ENCODE data around the gene BRPF3. TPM values are rescaled to one million over a fixed set of nuclear protein-coding genes. Genes with fewer than 3 reads are reported as not detected.

BRPF3 gene
- total and polyA plus RNA-seq, 2 of the 13 experiments (the other 11 are each of a cell fraction or from before 2014, with no cell fraction given): 12.3 to 22.9 TPM

DNA sequence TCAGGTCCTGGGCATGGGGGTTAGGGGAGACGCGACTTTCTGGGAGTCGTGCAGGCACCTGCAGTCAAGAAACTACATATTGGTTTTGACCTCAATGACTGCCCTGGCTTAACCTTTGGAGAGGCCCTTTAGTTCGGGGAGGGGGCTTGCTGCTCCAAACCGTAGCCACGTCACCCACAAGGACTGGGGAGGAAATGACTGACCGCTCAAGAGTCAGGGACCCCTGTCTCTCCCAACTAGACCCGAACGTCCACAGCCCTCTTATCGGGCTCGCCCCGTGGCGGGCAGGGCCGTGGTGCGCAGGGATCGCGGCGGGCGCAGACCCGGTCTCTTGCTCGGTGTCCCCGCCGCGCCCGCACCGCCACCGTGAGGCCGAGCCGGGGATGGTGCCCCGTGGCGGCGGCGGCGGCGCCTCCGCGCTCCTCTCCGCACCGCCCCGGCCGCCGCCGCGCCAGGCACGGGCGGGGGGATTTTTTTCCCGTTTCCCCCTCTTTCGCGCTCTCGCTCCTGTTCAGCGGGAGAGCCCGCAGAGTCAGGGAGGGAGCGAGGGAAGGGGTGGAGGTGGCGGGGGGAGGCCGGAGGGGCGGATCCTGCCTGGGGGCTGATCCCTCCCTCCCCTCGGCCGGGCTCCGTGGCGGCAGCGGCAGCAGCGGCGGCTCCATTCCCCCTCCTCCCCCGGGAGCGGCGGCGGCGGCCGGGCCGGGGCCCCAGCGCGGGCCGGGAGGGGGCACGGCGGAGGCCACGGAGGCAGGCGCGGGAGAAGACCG is at the start of gene BRPF3 (continued):
- TF ChIP-seq HDAC1 (CRISPR knock-in tag; IDR thresholded peaks at IDR 0.05) (peak; percentile 47; the same call in 1 of the 2 replicates), LCORL (IDR thresholded peaks at IDR 0.05) (no peak), LCORL (CRISPR knock-in tag; IDR thresholded peaks at IDR 0.05) (peak; percentile 63; the same call in 1 of the 2 replicates), HINFP (CRISPR knock-in tag; IDR thresholded peaks at IDR 0.05; ENCODE audit: low read depth) (0 out of 2 replicates have a peak, but pooled peaks have one; percentile 12), ZNF777 (CRISPR knock-in tag; IDR thresholded peaks at IDR 0.05) (peak; percentile 17; the same call in 1 of the 2 replicates), TEF (CRISPR knock-in tag; IDR thresholded peaks at IDR 0.05) (no peak), ZNF737 (CRISPR knock-in tag; IDR thresholded peaks at IDR 0.05; ENCODE audit: borderline replicate concordance) (0 out of 2 replicates have a peak, but pooled peaks have one; percentile 45), NONO (IDR thresholded peaks at IDR 0.05) (no peak), NONO (CRISPR knock-in tag; conservative IDR thresholded peaks at IDR 0.05) (peak; percentile 70), KDM3A (CRISPR knock-in tag; IDR thresholded peaks at IDR 0.05; ENCODE audit: low read depth) (peak; percentile 44; the same call in 1 of the 2 replicates), ZNF83 (CRISPR knock-in tag; IDR thresholded peaks at IDR 0.05; ENCODE audit: borderline replicate concordance) (peak; percentile 88; the same call in 1 of the 2 replicates), ZNF547 (CRISPR knock-in tag; IDR thresholded peaks at IDR 0.05) (peak; percentile 44), ZBTB38 (CRISPR knock-in tag; IDR thresholded peaks at IDR 0.05) (peak; percentile 71), ZNF260 (CRISPR knock-in tag; IDR thresholded peaks at IDR 0.05; ENCODE audit: borderline replicate concordance, low read depth) (no peak), ZNF572 (CRISPR knock-in tag; IDR thresholded peaks at IDR 0.05) (0 out of 2 replicates have a peak, but pooled peaks have one; percentile 53), ZFP62 (CRISPR knock-in tag; IDR thresholded peaks at IDR 0.05) (no peak), DPF2 (CRISPR knock-in tag; IDR thresholded peaks at IDR 0.05; ENCODE audit: borderline replicate concordance, low read depth) (no peak), KDM4B (CRISPR knock-in tag; IDR thresholded peaks at IDR 0.05) (0 out of 2 replicates have a peak, but pooled peaks have one; percentile 6), MTF2 (CRISPR knock-in tag; IDR thresholded peaks at IDR 0.05; ENCODE audit: borderline replicate concordance) (peak; percentile 25; the same call in 1 of the 2 replicates)
- TF ChIP-seq, protein P1, sequence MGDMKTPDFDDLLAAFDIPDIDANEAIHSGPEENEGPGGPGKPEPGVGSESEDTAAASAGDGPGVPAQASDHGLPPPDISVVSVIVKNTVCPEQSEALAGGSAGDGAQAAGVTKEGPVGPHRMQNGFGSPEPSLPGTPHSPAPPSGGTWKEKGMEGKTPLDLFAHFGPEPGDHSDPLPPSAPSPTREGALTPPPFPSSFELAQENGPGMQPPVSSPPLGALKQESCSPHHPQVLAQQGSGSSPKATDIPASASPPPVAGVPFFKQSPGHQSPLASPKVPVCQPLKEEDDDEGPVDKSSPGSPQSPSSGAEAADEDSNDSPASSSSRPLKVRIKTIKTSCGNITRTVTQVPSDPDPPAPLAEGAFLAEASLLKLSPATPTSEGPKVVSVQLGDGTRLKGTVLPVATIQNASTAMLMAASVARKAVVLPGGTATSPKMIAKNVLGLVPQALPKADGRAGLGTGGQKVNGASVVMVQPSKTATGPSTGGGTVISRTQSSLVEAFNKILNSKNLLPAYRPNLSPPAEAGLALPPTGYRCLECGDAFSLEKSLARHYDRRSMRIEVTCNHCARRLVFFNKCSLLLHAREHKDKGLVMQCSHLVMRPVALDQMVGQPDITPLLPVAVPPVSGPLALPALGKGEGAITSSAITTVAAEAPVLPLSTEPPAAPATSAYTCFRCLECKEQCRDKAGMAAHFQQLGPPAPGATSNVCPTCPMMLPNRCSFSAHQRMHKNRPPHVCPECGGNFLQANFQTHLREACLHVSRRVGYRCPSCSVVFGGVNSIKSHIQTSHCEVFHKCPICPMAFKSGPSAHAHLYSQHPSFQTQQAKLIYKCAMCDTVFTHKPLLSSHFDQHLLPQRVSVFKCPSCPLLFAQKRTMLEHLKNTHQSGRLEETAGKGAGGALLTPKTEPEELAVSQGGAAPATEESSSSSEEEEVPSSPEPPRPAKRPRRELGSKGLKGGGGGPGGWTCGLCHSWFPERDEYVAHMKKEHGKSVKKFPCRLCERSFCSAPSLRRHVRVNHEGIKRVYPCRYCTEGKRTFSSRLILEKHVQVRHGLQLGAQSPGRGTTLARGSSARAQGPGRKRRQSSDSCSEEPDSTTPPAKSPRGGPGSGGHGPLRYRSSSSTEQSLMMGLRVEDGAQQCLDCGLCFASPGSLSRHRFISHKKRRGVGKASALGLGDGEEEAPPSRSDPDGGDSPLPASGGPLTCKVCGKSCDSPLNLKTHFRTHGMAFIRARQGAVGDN (CRISPR knock-in tag; IDR thresholded peaks at IDR 0.05): peak; percentile 83
- TF ChIP-seq, protein P2, sequence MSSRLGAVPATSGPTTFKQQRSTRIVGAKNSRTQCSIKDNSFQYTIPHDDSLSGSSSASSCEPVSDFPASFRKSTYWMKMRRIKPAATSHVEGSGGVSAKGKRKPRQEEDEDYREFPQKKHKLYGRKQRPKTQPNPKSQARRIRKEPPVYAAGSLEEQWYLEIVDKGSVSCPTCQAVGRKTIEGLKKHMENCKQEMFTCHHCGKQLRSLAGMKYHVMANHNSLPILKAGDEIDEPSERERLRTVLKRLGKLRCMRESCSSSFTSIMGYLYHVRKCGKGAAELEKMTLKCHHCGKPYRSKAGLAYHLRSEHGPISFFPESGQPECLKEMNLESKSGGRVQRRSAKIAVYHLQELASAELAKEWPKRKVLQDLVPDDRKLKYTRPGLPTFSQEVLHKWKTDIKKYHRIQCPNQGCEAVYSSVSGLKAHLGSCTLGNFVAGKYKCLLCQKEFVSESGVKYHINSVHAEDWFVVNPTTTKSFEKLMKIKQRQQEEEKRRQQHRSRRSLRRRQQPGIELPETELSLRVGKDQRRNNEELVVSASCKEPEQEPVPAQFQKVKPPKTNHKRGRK (CRISPR knock-in tag; IDR thresholded peaks at IDR 0.05): no peak

Measured in HepG2 (cell line).